Activated gamma-delta T cell treated with anti-CD3 and anti-CD28 coated beads, Interleukin-2, amount 50 U/mL, for 16 hours (primary cell): ENCODE measurements around the gene F5.
A peak's percentile ranks its signal among the peaks of the same experiment; 100 is the strongest.
"Not testable (repeated sequence)": the region's sequence is repeated elsewhere in the genome, so short reads cannot be mapped to it uniquely, and the experiment has no call there.

Source experiments
- DNase-seq: peaks from one replicate; pipeline ENCODE4 v3.0.0-alpha.2; 2020; ENCODE audit warnings: low read depth

Gene F5

DNA sequence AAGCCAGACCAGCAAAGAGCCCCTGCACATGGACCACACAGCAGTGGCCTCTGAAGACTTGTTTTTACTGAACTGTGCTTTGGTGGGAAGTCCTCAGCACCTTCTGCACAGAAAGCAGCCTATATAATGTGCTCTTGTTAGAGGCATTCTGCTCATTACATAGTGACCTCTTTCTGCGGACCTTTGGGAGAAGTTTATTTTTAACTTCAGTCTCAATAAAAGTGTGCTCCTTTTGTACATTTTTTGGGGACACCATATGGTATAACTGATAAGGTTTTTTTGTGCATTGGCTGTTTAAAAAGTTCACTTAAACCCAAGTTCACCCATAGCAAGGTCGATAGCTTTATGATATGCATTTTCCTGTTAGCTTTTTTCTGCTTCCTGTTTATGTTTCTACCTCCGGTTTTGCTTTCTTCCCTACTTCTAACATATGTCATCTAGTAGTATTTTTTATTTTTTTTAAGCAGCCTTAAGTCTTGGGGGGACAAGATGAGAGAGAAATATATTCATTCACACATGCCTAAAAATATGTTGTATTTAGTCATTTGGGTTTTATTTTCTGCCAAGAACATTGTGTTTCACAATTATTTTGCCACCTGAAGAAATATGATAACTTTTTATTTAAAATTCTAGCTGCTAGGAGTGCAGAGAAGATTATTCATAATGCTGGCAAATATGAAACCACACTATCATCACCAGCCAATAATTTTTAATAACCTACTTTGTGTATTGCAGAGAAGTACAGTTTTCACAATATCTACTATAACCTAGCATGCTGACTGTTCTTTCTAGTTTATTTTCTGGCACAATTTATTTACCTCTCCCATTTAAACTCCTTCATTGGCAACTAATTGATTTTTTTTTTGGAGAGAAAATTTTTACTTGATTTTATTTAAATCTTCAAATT, 77.6 kb downstream of the F5 start:
- no peak for DNase-seq

- DNase-seq, result no peak
Observed at GRCh38 chr1:169507413-169507812, 78.9 kb downstream of the F5 start.

DNA sequence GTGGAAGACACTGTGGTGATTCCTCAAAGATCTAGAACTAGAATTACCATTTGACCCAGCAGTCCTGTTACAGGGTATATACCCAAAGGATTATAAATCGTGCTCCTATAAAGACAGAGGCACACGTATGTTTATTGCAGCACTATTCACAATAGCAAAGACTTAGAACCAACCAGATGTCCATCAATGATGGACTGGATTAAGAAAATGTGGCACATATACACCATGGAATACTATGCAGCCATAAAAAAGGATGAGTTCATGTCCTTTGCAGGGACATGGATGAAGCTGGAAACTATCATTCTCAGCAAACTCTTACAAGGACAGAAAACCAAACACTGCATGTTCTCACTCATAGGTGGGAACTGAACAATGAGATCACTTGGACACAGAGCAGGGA, 82.7 kb downstream of the F5 start:
- not testable (repeated sequence) for DNase-seq

GRCh38 chr1:169499807-169500206, 86.5 kb downstream of the F5 start:
- no peak for DNase-seq

- DNase-seq, result no peak
Observed at GRCh38 chr1:169497317-169497716, 89.0 kb downstream of the F5 start.

GRCh38 chr1:169495916-169496315, 90.4 kb downstream of the F5 start:
- DNase-seq, result no peak

GRCh38 chr1:169495046-169495775, 91.1 kb downstream of the F5 start:
- DNase-seq, result no peak

DNA sequence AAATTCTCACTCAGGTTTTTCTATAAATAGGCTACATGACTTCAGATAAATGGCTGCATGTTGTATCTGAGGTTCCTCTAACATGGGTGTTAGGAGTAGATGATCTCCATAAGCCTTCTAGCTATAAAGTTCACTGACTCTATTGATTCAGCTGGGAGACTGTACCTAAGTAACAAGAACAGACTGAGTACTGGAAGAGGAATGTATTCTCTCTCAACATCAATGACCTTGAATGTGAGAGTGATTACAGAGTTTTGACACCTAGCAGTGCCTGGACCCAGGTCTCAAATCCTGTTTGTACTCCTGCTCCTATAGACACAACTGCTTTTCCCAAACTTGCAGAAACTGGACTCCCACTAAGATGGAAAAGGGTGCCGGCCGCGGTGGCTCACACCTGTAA, 91.9 kb downstream of the F5 start:
- DNase-seq, result no peak

DNA sequence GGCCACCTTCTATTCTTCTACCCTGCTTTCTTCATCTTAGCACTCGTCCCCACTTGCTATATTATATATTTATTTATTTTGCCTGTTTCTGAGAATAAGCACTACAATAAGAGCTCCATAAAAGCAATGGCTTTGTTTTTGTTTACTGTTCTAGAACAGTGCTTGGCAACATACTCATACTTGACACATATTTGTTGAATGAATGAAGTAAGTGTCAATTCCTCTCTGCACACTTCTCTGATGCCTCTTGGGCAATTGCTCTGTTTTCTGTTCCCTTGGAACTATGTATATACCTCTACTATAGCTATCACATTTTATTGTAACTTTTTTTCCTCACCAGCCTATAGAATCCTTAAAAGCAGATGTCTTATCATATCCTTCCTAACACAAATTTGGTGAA, 93.0 kb downstream of the F5 start:
- no peak for DNase-seq

- DNase-seq, result no peak
Observed at GRCh38 chr1:169491845-169492281, 94.4 kb downstream of the F5 start.

GRCh38 chr1:169488157-169488556, 98.1 kb downstream of the F5 start:
- no peak for DNase-seq

DNA sequence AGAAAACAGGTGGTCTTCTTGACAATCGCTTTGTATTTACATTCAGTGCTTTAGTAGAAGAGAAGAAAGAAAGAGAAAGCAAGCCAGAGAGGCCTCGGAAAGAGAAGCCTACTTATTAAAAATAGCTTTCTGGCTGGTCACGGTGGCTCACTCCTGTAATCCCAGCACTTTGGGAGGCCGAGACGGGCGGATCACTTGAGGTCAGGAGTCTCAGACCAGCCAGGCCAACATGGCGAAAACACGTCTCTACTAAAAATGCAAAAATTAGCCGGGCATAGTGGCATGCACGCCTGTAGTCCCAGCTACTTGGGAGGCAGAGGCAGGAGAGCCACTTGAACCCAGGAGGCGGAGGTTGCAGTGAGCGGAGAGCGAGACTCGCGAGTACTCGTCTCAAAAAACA, 98.7 kb downstream of the F5 start:
- DNase-seq, result no peak

DNA sequence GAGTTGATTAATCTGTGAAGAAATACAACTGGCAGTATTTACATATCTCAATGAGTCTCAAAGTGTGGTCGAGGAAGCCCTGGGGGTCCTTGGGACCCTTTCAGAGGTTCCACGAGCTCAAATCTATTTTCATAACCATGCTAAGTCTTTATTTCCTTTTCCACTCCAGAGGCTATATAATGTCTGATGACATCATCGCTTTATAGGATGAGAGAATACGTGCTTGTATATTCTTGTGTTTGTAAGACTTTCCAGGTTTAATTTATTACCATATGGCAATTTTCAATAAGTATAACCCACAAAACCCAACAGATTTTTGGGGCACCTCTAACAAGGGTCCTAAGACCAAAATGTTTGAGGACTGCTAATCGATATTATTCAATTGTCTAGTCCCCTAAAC, 99.1 kb downstream of the F5 start:
- DNase-seq, result no peak

DNA sequence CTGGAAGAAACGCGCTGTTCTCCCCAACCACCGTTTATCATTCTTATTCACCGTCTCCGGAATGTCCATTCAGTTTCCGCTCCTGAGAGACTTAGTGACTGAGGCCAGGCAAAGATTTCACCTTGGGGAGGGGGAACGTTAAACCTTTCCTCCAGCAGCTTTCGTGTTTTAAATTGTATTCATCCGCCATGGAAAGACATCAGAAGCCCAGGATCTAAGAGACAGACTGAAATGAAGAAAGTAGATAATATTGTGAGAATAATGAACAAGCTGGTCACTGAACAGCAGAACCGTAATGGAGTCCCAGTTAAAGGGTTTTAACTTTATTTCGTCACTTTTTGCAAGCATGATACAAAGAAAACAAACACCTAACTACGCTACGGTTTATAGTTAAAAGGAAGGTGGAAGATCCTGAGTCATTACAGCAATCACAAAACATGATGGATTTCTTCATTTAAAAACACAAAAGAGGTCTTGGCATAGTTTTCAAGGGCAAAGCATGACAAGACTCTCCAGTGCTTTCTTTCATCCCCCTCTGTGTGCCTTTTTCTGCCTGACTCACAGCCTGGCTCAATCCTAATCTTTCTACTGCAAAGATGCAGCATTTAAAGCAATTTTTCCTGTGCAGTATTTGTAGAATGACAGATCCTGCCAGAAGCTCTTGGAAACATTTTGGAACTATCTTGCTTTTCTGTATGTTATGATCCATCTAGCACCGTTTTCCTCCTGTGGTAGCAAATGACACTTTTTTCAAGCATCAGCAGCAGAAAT, 99.8 kb downstream of the F5 start:
- no peak for DNase-seq

GRCh38 chr1:169485431-169486280, 100.6 kb downstream of the F5 start, which contains the start of gene SLC19A2:
TSS of gene SLC19A2 (minus strand) at chr1:169485944. CDS start at chr1:169485766, 178 bp downstream.
- DNase-seq, result peak; percentile 88

- peak; percentile 5 for DNase-seq
Observed at GRCh38 chr1:169484683-169485430, 101.4 kb downstream of the F5 start.

- no peak for DNase-seq
Observed at GRCh38 chr1:169484101-169484500, 102.2 kb downstream of the F5 start.

DNA sequence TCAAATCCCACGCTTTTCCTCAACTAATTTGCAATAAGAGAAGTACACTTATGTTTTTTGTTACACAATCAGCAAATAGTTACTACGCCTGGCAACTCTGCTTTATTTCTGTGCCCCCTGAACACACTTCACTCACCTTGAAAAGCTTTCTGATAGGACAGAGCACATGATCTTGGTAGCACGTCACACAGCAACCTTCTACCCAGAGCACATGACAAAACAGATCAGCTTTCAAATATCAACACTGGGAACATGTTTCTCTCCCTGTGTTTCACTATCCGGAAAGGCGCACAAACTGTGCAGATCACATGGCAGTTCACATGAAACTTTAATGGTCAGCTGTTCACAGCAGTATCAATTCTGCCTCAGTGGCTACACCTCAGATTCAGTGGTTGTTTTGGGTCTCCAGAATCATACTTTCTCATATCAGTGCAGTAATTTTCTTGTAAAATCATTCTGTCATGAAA, 102.7 kb downstream of the F5 start:
- DNase-seq, result no peak

DNA sequence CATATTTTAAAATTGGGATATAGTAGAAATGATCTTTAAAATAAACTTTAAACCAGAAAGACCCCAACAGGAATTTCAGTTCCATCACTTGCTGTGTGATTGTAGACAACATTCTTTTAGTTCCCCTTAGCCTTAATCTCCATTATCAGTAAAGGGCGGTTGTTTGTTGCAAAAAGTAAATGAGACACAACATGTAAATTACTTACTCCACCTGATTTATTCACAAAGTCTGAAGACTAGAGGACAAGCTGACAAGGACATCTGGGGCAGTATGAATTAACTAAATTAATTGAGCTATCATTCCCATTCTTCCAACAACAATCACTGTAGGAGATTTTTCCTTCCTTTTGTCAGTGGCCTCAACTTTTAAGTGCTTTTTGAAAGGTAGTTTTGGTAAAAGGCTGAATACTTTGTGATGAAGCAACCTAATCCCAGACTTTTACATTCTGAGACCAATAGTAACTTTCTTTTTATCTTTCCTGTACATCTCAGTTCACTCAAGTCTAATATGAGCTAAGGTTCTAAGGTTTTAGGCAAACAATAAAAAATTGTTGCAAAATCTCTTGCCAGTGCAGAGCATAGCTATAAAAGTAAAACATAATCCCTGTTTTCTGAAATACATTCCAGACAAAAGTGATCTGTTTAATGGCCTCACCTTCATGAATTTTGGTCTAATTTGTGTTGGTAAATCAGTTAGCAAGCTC, 106.8 kb downstream of the F5 start:
- DNase-seq, result no peak

- DNase-seq, result no peak
Observed at GRCh38 chr1:169478094-169478672, 108.1 kb downstream of the F5 start.
